Esophagus muscularis mucosa (tissue), 4 donors: ENCODE data around the gene PPP4R2. TPM values are rescaled to one million over a fixed set of nuclear protein-coding genes. Genes with fewer than 3 reads are reported as not detected.

Experiments used
- DNase-seq: peaks from one replicate; pipeline ENCODE4 v3.0.0-alpha.2; 2017; ENCODE audit errors: extremely low spot score
- H3K27ac ChIP-seq, 4 donors: fragments of 200-600 bp; sonication (generic); replicated peaks in 1 of 4; 1 replicate in 3 of 4; 2 replicates in 1 of 4; pipeline ENCODE4 v1.5.1; 2016 to 2019; ENCODE audit warnings: mild to moderate bottlenecking in 1 of 4
- H3K27me3 ChIP-seq, 4 donors: fragments of 200-600 bp; sonication (generic); one replicate each; pipeline versions ENCODE4 v1.5.1 to v1.6.0; 2016 to 2019
- H3K36me3 ChIP-seq, 4 donors: fragments of 200-600 bp; sonication (generic); one replicate each; pipeline ENCODE4 v1.5.1; 2016 to 2019
- H3K4me1 ChIP-seq, 4 donors: fragments of 200-600 bp; sonication (generic); one replicate each; pipeline ENCODE4 v1.5.1; 2016 to 2019
- H3K4me3 ChIP-seq, 4 donors: fragments of 200-600 bp; sonication (generic); 1 replicate in 2 of 4; 2 replicates in 2 of 4; pipeline ENCODE4 v1.5.1; 2016 to 2019; ENCODE audit warnings: mild to moderate bottlenecking in 4 of 4, moderate library complexity in 1 of 4
- H3K9me3 ChIP-seq, 4 donors: fragments of 200-600 bp; sonication (generic); 1 replicate in 3 of 4; 2 replicates in 1 of 4; pipeline ENCODE4 v1.5.1; 2016 to 2019
- EP300 ChIP-seq: sonication (generic); formaldehyde crosslinking; IDR thresholded peaks from one replicate; pipeline ENCODE4 v1.6.1; 2017; ENCODE audit warnings: antibody characterized with exemption
- POLR2A ChIP-seq: fragments of 450-650 bp; IDR thresholded peaks from one replicate; pipeline ENCODE4 v1.6.1; 2017; ENCODE audit warnings: antibody characterized with exemption, moderate library complexity, mild to moderate bottlenecking, low read depth
- POLR2AphosphoS5 ChIP-seq, 2 donors: sonication (generic); formaldehyde crosslinking; IDR thresholded peaks; one replicate each; pipeline ENCODE4 v1.6.1; 2017; ENCODE audit warnings: antibody characterized with exemption in 2 of 2
- WGBS: methylation state at CpG from one replicate; pipeline ENCODE4 v1.1.5; 2018; 5-methylcytosine and 5-hydroxymethylcytosine counted together
- intact Hi-C: fragments of 100-400 bp; cut with DNase I; formaldehyde crosslinking; loops from one replicate; pipeline ENCODE4 v1.15.1; 2023
- total RNA-seq, 4 donors: library from RNA; depleted of rRNA; stranded (reverse); fragments of >200 nt; gene quantifications; one replicate each; pipeline versions ENCODE4 v1.1.0 to v1.2.1, GENCODE V29; 2016
- TF ChIP-seq, protein P1 (sequence below), 3 experiments: fragments of 200-600 bp in 2 of 3; fragments of 450-650 bp in 1 of 3; sonication (generic) in 2 of 3; IDR thresholded peaks; one replicate each; pipeline ENCODE4 v1.5.1; 2017 to 2019; ENCODE audit warnings: antibody characterized with exemption in 3 of 3, mild to moderate bottlenecking in 2 of 3, moderate library complexity in 1 of 3

PPP4R2 gene
- total RNA-seq, 4 donors from 2014 or later: 24.6 to 60.6 (median 33.9) TPM

DNA sequence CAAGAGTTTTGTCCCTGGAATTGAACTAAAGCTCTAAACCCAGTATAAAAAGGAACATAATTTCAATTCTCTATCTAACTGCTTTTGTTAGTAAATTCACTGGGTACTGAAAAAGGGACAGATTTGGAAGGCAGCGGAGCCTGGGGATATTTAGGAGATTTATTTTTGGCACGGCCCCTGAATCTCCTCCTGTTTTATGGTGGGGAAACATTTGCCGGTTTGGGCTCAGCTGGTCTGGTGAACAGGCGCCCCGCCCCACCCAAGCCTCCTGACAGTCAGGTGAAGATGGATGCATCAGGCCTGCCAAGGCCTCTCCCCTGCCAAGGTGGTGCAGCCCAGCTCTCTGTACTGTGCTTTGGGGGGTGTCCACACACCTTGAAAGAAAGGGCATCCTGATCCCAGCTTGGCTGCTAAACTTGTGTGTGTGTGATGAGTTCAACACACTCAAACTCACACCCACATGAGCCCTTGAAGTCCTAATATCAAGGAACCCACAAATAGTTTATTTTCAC lies 111.1 kb downstream of the PPP4R2 start:
- DNase-seq: no peak
- WGBS: 69% methylated on average over 4 of the region's 5 CpGs
- intact Hi-C loops: loop anchor here (10.0 kb wide), 1 partner anchor 547 kb away; no protein-coding TSS in a partner anchor

DNA sequence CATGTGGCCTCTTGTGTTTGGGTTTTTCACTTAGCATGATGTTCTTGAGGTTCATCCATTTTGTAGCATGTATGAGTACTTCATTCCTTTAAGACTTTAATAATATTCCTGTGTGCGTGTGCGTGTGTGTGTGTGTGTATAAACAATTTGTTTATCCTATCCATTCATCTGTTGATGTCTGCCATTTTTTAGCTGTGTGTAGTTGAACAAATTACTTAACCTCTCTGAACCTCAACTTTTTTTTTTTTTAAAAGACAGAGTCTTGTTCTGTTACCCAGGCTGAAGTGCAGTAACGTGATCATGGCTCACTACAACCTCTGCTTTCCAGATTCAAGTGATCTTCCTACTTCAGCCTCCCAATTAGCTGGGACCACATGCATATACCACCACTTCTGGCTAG lies 112.1 kb downstream of the PPP4R2 start:
- Histone ChIP-seq H3K9me3 (no peaks in the 10 kb centered on the region), H3K36me3 (no peaks in the 10 kb centered on the region), H3K27me3 (no peaks in the 10 kb centered on the region), H3K4me1 (no peaks in the 10 kb centered on the region), H3K4me3 (no peak overlapping the region), H3K27ac (no peak overlapping the region)
- no peak for TF ChIP-seq POLR2AphosphoS5 (IDR thresholded peaks at IDR 0.05)
- TF ChIP-seq, protein P1, sequence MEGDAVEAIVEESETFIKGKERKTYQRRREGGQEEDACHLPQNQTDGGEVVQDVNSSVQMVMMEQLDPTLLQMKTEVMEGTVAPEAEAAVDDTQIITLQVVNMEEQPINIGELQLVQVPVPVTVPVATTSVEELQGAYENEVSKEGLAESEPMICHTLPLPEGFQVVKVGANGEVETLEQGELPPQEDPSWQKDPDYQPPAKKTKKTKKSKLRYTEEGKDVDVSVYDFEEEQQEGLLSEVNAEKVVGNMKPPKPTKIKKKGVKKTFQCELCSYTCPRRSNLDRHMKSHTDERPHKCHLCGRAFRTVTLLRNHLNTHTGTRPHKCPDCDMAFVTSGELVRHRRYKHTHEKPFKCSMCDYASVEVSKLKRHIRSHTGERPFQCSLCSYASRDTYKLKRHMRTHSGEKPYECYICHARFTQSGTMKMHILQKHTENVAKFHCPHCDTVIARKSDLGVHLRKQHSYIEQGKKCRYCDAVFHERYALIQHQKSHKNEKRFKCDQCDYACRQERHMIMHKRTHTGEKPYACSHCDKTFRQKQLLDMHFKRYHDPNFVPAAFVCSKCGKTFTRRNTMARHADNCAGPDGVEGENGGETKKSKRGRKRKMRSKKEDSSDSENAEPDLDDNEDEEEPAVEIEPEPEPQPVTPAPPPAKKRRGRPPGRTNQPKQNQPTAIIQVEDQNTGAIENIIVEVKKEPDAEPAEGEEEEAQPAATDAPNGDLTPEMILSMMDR (IDR thresholded peaks at IDR 0.05): no peak
- no peak for TF ChIP-seq POLR2A
- TF ChIP-seq EP300: no peak
- intact Hi-C loops: loop anchor here (10.0 kb wide), 1 partner anchor 546 kb away; no protein-coding TSS in a partner anchor
- DNase-seq: peak; percentile 39
- WGBS: 90% methylated on average over 3 of the region's 3 CpGs

More for the DNA sequence above, 111.1 kb downstream of the PPP4R2 start:
- no peaks in the 10 kb centered on the region for H3K27me3 ChIP-seq
- no peaks in the 10 kb centered on the region for H3K4me1 ChIP-seq
- H3K36me3 ChIP-seq: no peaks in the 10 kb centered on the region
- no peaks in the 10 kb centered on the region for H3K9me3 ChIP-seq
- H3K4me3 ChIP-seq: no peak overlapping the region
- no peak overlapping the region for H3K27ac ChIP-seq
- TF ChIP-seq, protein P1 (IDR thresholded peaks at IDR 0.05): no peak
- TF ChIP-seq EP300 (no peak), POLR2AphosphoS5 (IDR thresholded peaks at IDR 0.05) (no peak), POLR2A (no peak)

DNA sequence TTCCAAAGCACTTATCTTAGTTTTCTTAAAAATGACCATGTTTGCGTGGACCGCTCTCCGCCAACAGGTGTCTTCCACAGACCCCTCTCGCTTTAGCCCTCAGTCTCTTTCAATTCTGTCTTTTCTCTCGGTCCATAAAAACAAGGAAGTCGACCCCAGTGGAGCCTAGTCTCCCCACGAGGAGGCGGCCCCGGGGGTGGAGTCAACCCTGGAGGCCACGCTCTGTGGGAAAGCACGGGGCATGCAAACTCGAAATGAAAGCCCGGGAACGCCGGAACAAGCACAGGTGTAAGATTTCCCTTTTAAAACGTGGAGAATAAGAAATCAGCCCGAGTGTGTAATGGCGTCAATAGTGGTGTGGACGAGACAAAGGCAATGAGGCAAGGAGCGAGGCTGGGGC lies 113.9 kb downstream of the PPP4R2 start:
- TF ChIP-seq EP300 (no peak), POLR2AphosphoS5 (IDR thresholded peaks at IDR 0.05) (no peak), POLR2A (no peak)
- TF ChIP-seq, protein P1 (IDR thresholded peaks at IDR 0.05): no peak
- no peak overlapping the region for H3K4me3 ChIP-seq
- 92% methylated on average over 20 of the region's 20 CpGs for WGBS
- H3K27me3 ChIP-seq: no peaks in the 10 kb centered on the region
- no peaks in the 10 kb centered on the region for H3K36me3 ChIP-seq
- H3K9me3 ChIP-seq: no peaks in the 10 kb centered on the region
- intact Hi-C loops: no loop called here
- DNase-seq: no peak
- no peak overlapping the region for H3K27ac ChIP-seq
- no peaks in the 10 kb centered on the region for H3K4me1 ChIP-seq

DNA sequence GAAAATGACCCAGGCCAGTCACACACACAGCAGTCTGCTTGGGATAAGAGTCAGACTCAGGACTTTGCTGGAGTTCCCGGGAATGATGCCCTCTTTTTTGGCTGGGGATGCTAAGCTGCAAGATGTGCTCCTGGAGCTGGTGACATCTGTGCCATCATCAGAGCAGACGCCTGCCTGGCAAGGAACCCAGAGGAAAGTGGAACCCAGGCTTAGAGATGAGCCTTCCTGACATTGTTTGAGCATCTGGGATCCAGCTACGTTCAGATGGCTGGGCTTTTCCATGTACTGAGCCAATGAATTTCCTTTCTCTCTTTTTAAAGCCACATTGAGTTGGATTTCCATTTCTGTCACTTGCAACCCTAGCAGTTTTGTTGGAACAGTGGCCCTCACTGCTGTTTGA lies 118.1 kb downstream of the PPP4R2 start:
- no peak overlapping the region for H3K27ac ChIP-seq
- 90% methylated on average over 2 of the region's 3 CpGs for WGBS
- intact Hi-C loops: no loop called here
- H3K27me3 ChIP-seq: no peaks in the 10 kb centered on the region
- no peaks in the 10 kb centered on the region for H3K9me3 ChIP-seq
- DNase-seq: peak; percentile 57
- TF ChIP-seq, protein P1 (IDR thresholded peaks at IDR 0.05): no peak
- no peak for TF ChIP-seq POLR2AphosphoS5 (IDR thresholded peaks at IDR 0.05)
- TF ChIP-seq POLR2A: no peak
- TF ChIP-seq EP300: no peak
- no peaks in the 10 kb centered on the region for H3K36me3 ChIP-seq
- H3K4me3 ChIP-seq: no peak overlapping the region
- no peaks in the 10 kb centered on the region for H3K4me1 ChIP-seq

DNA sequence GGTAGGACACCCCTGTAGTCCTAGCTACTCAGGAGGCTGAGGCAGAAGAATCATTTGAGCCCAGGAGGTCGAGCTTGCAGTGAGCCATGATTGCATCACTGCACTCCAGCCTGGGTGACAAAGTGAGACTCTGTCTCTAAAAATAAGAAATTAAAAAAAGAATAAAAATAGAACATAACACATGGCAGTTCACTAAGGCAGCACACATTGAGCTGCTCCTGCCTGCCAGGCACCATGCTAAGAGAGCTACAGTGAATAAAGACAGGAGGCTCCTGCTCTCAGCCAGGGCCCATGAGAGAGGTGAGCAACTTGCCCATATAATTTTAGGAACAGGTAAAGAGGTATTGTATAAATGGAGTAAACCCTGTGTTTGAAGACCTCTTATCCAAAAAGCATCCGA lies 119.2 kb downstream of the PPP4R2 start:
- WGBS: 90% methylated on average over 2 of the region's 2 CpGs
- no peak overlapping the region for H3K27ac ChIP-seq
- intact Hi-C loops: no loop called here

More for the DNA sequence above, 119.2 kb downstream of the PPP4R2 start:
- Histone ChIP-seq H3K4me1 (no peaks in the 10 kb centered on the region), H3K27me3 (no peaks in the 10 kb centered on the region), H3K9me3 (no peaks in the 10 kb centered on the region), H3K36me3 (no peaks in the 10 kb centered on the region), H3K4me3 (no peak overlapping the region)
- TF ChIP-seq POLR2AphosphoS5 (IDR thresholded peaks at IDR 0.05): no peak
- TF ChIP-seq, protein P1 (IDR thresholded peaks at IDR 0.05): no peak
- TF ChIP-seq POLR2A: no peak
- TF ChIP-seq EP300: no peak
- DNase-seq: peak; percentile 55
